D721Med (cell line): ENCODE data around the gene NAB2.

ENCODE experiments used
- DNase-seq: peaks from one replicate; pipeline ENCODE4 v3.0.0; 2011; ENCODE audit warnings: low spot score; ENCODE audit not compliant: insufficient read length
- FAIRE-seq: peaks from 2 replicates; lab custom pipeline; 2011; peaks lifted over from hg19 to GRCh38; lab: Jason Lieb, UNC
- TF ChIP-seq, protein P1 (sequence below): IDR thresholded peaks from 2 replicates; pipeline ENCODE4 v1.5.1; 2012; ENCODE audit warnings: mild to moderate bottlenecking, control low read depth; ENCODE audit not compliant: insufficient read depth; ENCODE audit errors: missing control alignments

The NAB2 gene

DNA sequence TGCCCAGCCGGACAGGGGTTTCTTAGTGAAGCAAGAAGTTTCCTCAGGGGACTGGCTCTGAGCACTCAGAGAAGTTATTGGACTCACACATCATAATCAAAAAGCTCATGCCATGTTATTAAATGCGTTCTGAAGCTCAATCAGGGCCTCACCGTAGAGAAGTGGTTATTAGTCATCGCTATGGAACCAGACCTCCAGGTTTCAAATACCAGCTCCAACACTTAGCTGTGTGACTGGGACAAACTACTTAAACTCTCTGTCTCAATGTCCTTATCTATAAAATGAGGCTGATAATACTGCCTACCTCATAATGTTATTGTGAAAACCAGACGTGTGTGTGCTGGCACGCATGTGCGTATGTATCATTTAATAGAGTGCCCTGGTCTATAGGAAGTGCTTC, 14.9 kb downstream of the NAB2 start:
- TF ChIP-seq, protein P1, sequence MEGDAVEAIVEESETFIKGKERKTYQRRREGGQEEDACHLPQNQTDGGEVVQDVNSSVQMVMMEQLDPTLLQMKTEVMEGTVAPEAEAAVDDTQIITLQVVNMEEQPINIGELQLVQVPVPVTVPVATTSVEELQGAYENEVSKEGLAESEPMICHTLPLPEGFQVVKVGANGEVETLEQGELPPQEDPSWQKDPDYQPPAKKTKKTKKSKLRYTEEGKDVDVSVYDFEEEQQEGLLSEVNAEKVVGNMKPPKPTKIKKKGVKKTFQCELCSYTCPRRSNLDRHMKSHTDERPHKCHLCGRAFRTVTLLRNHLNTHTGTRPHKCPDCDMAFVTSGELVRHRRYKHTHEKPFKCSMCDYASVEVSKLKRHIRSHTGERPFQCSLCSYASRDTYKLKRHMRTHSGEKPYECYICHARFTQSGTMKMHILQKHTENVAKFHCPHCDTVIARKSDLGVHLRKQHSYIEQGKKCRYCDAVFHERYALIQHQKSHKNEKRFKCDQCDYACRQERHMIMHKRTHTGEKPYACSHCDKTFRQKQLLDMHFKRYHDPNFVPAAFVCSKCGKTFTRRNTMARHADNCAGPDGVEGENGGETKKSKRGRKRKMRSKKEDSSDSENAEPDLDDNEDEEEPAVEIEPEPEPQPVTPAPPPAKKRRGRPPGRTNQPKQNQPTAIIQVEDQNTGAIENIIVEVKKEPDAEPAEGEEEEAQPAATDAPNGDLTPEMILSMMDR, result no peak
- DNase-seq, result no peak
- no peak for FAIRE-seq

DNA sequence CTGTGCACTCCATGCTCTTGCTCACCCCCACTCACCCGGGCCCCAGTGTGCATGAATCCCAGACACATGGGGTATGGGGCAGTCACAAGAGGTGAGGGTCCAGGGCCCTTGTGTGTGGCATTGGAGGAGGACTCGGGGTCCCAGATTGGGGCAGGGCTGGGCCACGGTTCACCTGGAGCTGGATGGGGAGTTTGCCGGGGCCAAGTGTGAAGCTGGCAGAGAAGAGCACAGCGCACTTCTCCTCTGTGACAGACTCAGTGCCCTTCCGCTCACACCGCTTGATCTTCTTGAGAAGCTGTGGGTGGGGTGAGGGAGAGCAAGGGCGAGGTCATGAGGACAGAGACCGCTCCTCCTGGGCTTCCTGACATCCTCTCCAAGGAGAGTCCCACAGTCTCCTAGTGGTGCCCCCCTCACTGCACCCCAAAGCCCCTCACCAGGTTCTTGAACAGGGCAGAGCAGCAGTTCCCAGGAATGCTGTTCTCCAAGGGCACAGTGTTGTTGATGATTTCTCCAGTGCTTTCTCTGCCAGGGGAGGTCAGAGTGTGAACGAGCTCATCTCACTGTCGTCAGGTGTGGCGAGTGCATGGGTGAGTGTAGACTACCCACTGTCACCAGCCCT, 15.5 kb downstream of the NAB2 start:
- TF ChIP-seq, protein P1, result no peak
- FAIRE-seq (no peak), DNase-seq (no peak)

- FAIRE-seq, result no peak
- TF ChIP-seq, protein P1, result no peak
- DNase-seq, result no peak
Observed at GRCh38 chr12:57105011-57105753, 16.3 kb downstream of the NAB2 start.

DNA sequence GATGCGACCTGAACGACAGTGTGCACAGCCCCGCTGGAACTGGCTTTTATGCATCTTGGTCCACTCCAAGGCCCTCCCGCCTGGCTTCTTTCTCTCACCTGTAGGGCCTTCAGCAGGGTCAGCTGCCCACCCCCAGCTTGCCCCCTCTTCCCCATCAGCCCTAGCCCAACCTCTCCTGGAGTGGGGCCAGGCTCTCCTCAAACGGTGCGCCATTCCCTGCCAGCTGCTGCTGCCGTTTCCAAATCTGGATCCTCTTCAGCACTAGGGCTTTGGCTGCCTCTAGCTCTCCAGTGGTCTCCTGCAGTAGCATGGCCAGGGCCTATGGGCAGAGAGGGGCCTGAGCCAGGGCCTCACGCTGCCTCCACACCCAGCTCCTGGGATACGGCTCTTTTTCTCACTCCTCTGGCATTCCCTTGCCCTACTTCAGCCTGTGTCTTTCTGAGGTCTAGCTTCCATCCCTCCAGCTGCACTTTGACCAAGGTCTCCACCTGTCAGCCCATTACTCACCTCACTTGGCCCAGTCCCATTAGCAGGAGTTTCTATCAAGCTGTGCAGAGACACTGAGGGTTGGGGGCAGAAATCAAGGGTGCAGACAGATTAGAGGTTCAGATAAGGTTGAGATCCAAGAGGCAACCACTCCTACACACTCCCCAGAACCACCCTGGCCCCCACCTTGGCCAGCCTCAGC, 17.3 kb downstream of the NAB2 start:
- TF ChIP-seq, protein P1, result no peak
- DNase-seq, result no peak
- FAIRE-seq, result no peak

GRCh38 chr12:57107456-57108155, 18.7 kb downstream of the NAB2 start:
- TF ChIP-seq, protein P1, result no peak
- FAIRE-seq (no peak), DNase-seq (no peak)

DNA sequence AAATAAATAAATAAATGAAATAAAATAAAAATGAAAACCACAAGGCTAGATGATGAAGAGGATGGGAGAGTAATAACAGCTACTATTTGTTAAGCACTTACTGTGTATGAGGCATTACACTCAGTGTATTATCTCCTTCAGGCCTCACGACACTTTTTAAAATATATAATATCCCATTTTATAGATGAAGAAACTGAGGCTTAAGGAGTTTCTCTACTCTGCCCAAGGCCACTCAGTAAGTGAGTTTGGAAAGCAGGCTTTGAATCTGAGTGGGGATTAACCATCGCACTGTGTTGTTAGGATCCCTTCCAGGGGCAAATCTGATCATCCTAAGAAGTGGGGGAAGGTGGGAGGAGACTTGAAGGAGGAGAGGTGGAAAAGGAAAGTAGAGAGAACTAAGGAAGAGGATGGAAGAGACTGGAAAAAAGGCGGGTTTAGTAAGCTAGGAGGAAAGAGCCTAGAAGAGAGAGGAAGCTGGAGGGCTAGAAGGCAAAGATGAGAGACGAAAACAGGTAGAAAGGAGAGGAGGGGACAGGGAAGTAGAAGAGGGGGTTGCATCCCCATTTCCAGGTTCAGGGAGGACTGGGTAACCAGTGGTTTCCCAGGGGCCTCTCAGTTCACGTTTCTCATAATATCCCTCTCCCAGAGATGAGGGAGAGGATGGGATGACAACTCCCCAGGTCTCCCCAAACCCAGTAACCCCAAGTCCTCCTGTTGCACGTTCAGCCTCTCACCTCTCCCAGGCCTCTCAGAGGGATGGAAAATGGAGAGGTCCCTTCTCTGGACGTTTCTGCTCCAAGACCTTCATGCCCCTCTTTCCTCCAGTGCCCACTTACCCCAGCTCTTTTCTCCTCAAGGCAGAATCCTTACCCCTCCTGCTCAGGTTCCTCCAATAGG, 20.5 kb downstream of the NAB2 start:
- DNase-seq, result peak; percentile 24
- FAIRE-seq, result no peak
- TF ChIP-seq, protein P1, result no peak
